Measurements from ENCODE around the gene HIPK1.

HIPK1 gene

GRCh38 chr1:113950908-113951307 is 21.8 kb downstream of the HIPK1 start:
- no peak for TF ChIP-seq YY1 (IDR thresholded peaks at IDR 0.05; ENCODE audit: insufficient read depth, insufficient read length)
- TF ChIP-seq ZNF274 (IDR thresholded peaks at IDR 0.05; ENCODE audit: low read depth, low read length), result no peak
- no peak for TF ChIP-seq SUZ12 (IDR thresholded peaks at IDR 0.05; ENCODE audit: extremely low read depth, insufficient read depth, insufficient read length)
- no peak overlapping the region for H3K4me3 ChIP-seq (ENCODE audit: insufficient read length, low read depth)
- peaks cover 37% of the 10 kb centered on the region for H3K36me3 ChIP-seq (ENCODE audit: insufficient read depth, insufficient read length, low read length)
- no peak overlapping the region for H3K9ac ChIP-seq (ENCODE audit: insufficient read length, low read depth)
- no peaks in the 10 kb centered on the region for H3K4me1 ChIP-seq (ENCODE audit: insufficient read depth, insufficient read length)
- no peak for DNase-seq (ENCODE audit: low read depth, low spot score)
- H3K9me3 ChIP-seq (ENCODE audit: insufficient read depth, low read length), result no peaks in the 10 kb centered on the region
- no peaks in the 10 kb centered on the region for H3K27me3 ChIP-seq (ENCODE audit: insufficient read depth, insufficient read length)

GRCh38 chr1:113951719-113952118 is 22.6 kb downstream of the HIPK1 start:
- TF ChIP-seq YY1 (IDR thresholded peaks at IDR 0.05; ENCODE audit: insufficient read depth, insufficient read length), result no peak
- TF ChIP-seq ZNF274 (IDR thresholded peaks at IDR 0.05; ENCODE audit: low read depth, low read length), result no peak
- TF ChIP-seq SUZ12 (IDR thresholded peaks at IDR 0.05; ENCODE audit: extremely low read depth, insufficient read depth, insufficient read length), result no peak
- no peak for DNase-seq (ENCODE audit: low read depth, low spot score)
- H3K36me3 ChIP-seq (ENCODE audit: insufficient read depth, insufficient read length, low read length), result peaks cover 42% of the 10 kb centered on the region
- H3K9me3 ChIP-seq (ENCODE audit: insufficient read depth, low read length), result no peaks in the 10 kb centered on the region
- no peak overlapping the region for H3K9ac ChIP-seq (ENCODE audit: insufficient read length, low read depth)
- H3K4me3 ChIP-seq (ENCODE audit: insufficient read length, low read depth), result no peak overlapping the region
- H3K27me3 ChIP-seq (ENCODE audit: insufficient read depth, insufficient read length), result no peaks in the 10 kb centered on the region
- no peaks in the 10 kb centered on the region for H3K4me1 ChIP-seq (ENCODE audit: insufficient read depth, insufficient read length)

- Histone ChIP-seq H3K4me3 (ENCODE audit: insufficient read length, low read depth) (no peak overlapping the region), H3K4me1 (ENCODE audit: insufficient read depth, insufficient read length) (no peaks in the 10 kb centered on the region), H3K27me3 (ENCODE audit: insufficient read depth, insufficient read length) (no peaks in the 10 kb centered on the region), H3K9ac (ENCODE audit: insufficient read length, low read depth) (no peak overlapping the region), H3K9me3 (ENCODE audit: insufficient read depth, low read length) (no peaks in the 10 kb centered on the region), H3K36me3 (ENCODE audit: insufficient read depth, insufficient read length, low read length) (peaks cover 78% of the 10 kb centered on the region)
- no peak for DNase-seq (ENCODE audit: low read depth, low spot score)
- TF ChIP-seq SUZ12 (IDR thresholded peaks at IDR 0.05; ENCODE audit: extremely low read depth, insufficient read depth, insufficient read length) (no peak), ZNF274 (IDR thresholded peaks at IDR 0.05; ENCODE audit: low read depth, low read length) (no peak), YY1 (IDR thresholded peaks at IDR 0.05; ENCODE audit: insufficient read depth, insufficient read length) (no peak)
Measured at GRCh38 chr1:113957984-113958383, 28.9 kb downstream of the HIPK1 start.

- H3K9ac ChIP-seq (ENCODE audit: insufficient read length, low read depth), result no peak overlapping the region
- no peak overlapping the region for H3K4me3 ChIP-seq (ENCODE audit: insufficient read length, low read depth)
- no peaks in the 10 kb centered on the region for H3K27me3 ChIP-seq (ENCODE audit: insufficient read depth, insufficient read length)
- DNase-seq (ENCODE audit: low read depth, low spot score), result no peak
- no peaks in the 10 kb centered on the region for H3K9me3 ChIP-seq (ENCODE audit: insufficient read depth, low read length)
- TF ChIP-seq ZNF274 (IDR thresholded peaks at IDR 0.05; ENCODE audit: low read depth, low read length) (no peak), YY1 (IDR thresholded peaks at IDR 0.05; ENCODE audit: insufficient read depth, insufficient read length) (no peak), SUZ12 (IDR thresholded peaks at IDR 0.05; ENCODE audit: extremely low read depth, insufficient read depth, insufficient read length) (no peak)
- no peaks in the 10 kb centered on the region for H3K4me1 ChIP-seq (ENCODE audit: insufficient read depth, insufficient read length)
- H3K36me3 ChIP-seq (ENCODE audit: insufficient read depth, insufficient read length, low read length), result peaks cover 80% of the 10 kb centered on the region
Measured at GRCh38 chr1:113958691-113959090, 29.6 kb downstream of the HIPK1 start.

- H3K36me3 ChIP-seq (ENCODE audit: insufficient read depth, insufficient read length, low read length), result peaks cover 79% of the 10 kb centered on the region
- H3K9me3 ChIP-seq (ENCODE audit: insufficient read depth, low read length), result no peaks in the 10 kb centered on the region
- no peaks in the 10 kb centered on the region for H3K4me1 ChIP-seq (ENCODE audit: insufficient read depth, insufficient read length)
- TF ChIP-seq SUZ12 (IDR thresholded peaks at IDR 0.05; ENCODE audit: extremely low read depth, insufficient read depth, insufficient read length) (no peak), YY1 (IDR thresholded peaks at IDR 0.05; ENCODE audit: insufficient read depth, insufficient read length) (no peak), ZNF274 (IDR thresholded peaks at IDR 0.05; ENCODE audit: low read depth, low read length) (no peak)
- no peak overlapping the region for H3K4me3 ChIP-seq (ENCODE audit: insufficient read length, low read depth)
- H3K27me3 ChIP-seq (ENCODE audit: insufficient read depth, insufficient read length), result no peaks in the 10 kb centered on the region
- H3K9ac ChIP-seq (ENCODE audit: insufficient read length, low read depth), result no peak overlapping the region
- DNase-seq (ENCODE audit: low read depth, low spot score), result no peak
Measured at GRCh38 chr1:113963281-113963906, 34.3 kb downstream of the HIPK1 start.

GRCh38 chr1:113965703-113966412 is 36.7 kb downstream of the HIPK1 start:
- Histone ChIP-seq H3K4me1 (ENCODE audit: insufficient read depth, insufficient read length) (no peaks in the 10 kb centered on the region), H3K36me3 (ENCODE audit: insufficient read depth, insufficient read length, low read length) (peaks cover 81% of the 10 kb centered on the region), H3K9ac (ENCODE audit: insufficient read length, low read depth) (no peak overlapping the region), H3K27me3 (ENCODE audit: insufficient read depth, insufficient read length) (no peaks in the 10 kb centered on the region), H3K9me3 (ENCODE audit: insufficient read depth, low read length) (no peaks in the 10 kb centered on the region), H3K4me3 (ENCODE audit: insufficient read length, low read depth) (no peak overlapping the region)
- no peak for DNase-seq (ENCODE audit: low read depth, low spot score)
- TF ChIP-seq YY1 (IDR thresholded peaks at IDR 0.05; ENCODE audit: insufficient read depth, insufficient read length), result no peak
- TF ChIP-seq SUZ12 (IDR thresholded peaks at IDR 0.05; ENCODE audit: extremely low read depth, insufficient read depth, insufficient read length), result no peak
- no peak for TF ChIP-seq ZNF274 (IDR thresholded peaks at IDR 0.05; ENCODE audit: low read depth, low read length)

- Histone ChIP-seq H3K36me3 (ENCODE audit: insufficient read depth, insufficient read length, low read length) (peaks cover 73% of the 10 kb centered on the region), H3K4me3 (ENCODE audit: insufficient read length, low read depth) (no peak overlapping the region), H3K27me3 (ENCODE audit: insufficient read depth, insufficient read length) (no peaks in the 10 kb centered on the region), H3K4me1 (ENCODE audit: insufficient read depth, insufficient read length) (peaks cover 5% of the 10 kb centered on the region), H3K9me3 (ENCODE audit: insufficient read depth, low read length) (no peaks in the 10 kb centered on the region), H3K9ac (ENCODE audit: insufficient read length, low read depth) (no peak overlapping the region)
- TF ChIP-seq YY1 (IDR thresholded peaks at IDR 0.05; ENCODE audit: insufficient read depth, insufficient read length) (no peak), SUZ12 (IDR thresholded peaks at IDR 0.05; ENCODE audit: extremely low read depth, insufficient read depth, insufficient read length) (no peak), ZNF274 (IDR thresholded peaks at IDR 0.05; ENCODE audit: low read depth, low read length) (no peak)
- DNase-seq (ENCODE audit: low read depth, low spot score), result no peak
Measured at GRCh38 chr1:113972954-113973353, 43.8 kb downstream of the HIPK1 start.
